ENCODE measurements around the gene TXNDC11.

Gene TXNDC11

DNA sequence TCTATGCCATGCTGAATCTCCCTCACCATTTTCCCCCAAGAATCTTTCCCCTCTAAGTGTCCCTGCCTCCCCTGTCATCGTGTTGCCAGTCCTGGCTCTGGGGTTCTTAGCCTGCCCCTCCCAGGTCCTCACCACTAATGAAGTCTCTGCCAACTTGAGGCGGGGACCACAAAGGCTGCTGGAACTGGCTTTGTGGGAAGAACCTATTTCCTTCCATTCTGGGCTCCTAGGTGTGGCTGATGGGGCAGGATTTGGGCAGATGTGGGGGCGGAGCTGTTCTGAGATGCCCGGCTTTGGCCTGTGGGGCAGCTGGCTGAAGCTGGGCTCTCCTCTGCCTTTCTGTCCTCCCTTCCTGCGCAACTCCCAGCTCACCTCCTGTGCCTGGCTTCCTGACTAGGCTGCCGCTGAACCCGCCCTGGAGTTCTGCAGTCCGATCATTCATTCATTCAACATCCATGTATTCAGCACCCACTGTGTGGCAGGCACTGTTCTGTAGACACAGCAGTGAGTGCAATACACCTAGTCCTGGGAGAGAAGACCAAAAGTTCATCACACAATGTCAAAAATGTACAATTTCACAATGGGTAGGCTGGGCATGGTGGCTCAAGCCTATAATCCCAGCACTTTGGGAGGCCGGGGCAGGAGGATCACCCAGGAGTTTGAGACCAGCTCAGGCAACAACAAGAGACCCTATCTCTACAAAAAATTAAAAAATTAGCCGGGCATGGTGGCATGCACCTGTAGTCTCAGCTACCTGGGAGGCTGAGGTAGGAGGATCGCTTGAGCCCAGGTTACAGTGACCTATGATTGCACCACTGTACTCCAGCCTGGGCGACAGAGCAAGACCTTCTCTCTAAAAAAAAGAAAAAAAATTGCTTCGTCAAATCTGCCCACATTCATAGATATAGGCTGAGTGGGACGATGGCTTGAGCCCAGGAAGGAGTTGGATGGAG is 76.3 kb downstream of the TXNDC11 start:
- TF ChIP-seq, protein P1, sequence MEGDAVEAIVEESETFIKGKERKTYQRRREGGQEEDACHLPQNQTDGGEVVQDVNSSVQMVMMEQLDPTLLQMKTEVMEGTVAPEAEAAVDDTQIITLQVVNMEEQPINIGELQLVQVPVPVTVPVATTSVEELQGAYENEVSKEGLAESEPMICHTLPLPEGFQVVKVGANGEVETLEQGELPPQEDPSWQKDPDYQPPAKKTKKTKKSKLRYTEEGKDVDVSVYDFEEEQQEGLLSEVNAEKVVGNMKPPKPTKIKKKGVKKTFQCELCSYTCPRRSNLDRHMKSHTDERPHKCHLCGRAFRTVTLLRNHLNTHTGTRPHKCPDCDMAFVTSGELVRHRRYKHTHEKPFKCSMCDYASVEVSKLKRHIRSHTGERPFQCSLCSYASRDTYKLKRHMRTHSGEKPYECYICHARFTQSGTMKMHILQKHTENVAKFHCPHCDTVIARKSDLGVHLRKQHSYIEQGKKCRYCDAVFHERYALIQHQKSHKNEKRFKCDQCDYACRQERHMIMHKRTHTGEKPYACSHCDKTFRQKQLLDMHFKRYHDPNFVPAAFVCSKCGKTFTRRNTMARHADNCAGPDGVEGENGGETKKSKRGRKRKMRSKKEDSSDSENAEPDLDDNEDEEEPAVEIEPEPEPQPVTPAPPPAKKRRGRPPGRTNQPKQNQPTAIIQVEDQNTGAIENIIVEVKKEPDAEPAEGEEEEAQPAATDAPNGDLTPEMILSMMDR (IDR thresholded peaks at IDR 0.05; ENCODE audit: extremely low read depth, missing control alignments): no peak
- no peak for DNase-seq (ENCODE audit: low spot score)

DNA sequence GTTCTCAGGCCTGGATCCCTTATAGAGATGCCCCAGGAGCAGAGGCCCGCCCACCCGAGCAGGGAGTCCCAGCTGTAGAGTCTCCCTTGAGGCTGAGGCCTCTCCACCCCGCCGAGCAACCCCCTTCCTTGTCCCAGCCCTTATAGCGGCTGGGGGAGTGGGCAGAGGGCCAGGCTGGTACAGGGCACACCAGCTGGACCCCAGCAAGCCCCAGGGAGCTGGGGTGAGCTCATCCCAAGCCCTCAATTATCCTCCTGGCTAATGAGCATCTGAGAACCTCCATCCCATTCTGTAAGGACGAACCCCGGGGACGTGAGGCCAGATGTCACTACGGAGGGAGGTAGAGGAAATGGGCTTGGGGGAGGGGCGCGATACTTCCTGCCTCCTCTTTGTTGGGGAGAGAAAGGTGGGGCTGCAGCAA is 77.6 kb downstream of the TXNDC11 start:
- TF ChIP-seq, protein P1 (IDR thresholded peaks at IDR 0.05; ENCODE audit: extremely low read depth, missing control alignments): no peak
- no peak for DNase-seq (ENCODE audit: low spot score)

DNA sequence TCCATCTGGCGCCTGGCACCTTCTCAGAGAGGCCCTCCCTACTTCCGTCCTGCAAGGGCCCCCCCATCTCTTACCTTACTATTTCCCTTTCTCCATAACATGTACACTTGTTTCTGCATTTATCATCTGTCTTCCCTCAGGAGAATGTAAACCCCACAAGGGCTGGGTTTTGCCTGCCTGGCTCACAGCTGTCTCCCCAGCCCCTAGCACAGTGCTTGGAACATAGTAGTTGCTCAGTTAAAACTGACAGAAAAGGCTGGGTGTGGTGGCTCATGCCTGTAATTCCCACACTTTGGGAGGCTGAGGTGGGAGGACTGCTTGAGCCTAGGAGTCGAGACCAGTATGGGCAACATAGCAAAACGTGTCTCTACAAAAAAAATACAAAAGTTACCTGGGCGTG is 80.1 kb downstream of the TXNDC11 start:
- TF ChIP-seq, protein P1 (IDR thresholded peaks at IDR 0.05; ENCODE audit: extremely low read depth, missing control alignments): no peak
- DNase-seq (ENCODE audit: low spot score): no peak

DNA sequence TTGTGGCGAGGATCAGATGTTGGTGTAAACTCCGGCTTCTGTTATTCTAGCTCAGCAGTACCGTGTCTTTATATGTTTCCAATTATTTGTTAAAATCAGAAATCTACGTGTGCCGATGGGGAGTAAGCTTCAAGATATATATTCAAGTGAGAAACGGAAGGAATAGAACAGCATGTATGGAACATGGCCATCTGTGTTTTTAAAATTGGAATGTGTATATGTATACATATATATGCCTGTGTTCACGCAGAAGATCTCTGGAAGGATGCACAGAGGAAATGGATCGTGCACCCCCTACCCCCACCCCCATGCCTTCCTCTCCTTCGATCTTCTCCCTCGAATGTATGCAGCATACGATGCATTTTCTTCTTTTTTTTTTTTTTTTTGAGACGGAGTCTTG is 82.1 kb downstream of the TXNDC11 start:
- TF ChIP-seq, protein P1 (IDR thresholded peaks at IDR 0.05; ENCODE audit: extremely low read depth, missing control alignments): no peak
- DNase-seq (ENCODE audit: low spot score): no peak

DNA sequence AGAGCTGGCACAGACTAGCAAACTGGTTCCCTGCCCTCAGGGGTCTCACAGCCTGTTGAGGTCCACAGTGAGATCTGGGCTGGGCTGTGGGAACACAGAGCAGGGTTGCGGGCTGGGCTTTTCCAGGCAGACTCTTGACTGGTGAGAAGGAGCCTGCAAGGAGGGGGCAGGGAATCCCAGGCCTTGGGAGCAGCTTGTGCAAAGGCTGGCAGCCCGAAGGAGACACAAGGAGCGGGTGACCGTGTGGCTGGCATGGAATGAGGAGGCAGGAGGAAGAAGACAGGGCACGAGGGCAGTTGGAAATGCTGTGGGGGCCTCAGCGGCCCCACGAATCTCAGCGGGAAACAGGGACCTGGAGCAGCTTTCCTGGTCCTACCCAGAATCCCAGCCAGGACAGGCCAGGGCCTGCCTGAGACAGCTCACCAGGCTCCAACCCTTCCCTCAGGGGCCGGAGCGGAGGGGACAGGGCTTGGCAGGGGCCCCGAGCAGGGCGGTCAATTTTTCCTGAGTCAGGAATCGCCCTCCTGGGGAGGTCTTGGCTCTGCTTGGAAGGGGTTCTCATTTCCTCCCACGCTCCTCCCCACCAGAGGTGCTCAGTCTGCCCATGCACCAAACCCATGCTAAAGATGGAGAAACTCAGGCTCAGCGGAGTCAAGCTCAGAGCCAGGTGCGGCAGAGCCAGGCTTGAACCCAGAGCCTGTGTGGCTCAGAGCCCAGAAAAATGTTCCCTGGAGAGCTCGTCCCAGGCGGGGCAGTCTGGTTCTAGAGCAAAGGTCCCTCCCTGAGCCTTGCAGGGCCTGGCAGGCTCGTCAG is 83.6 kb downstream of the TXNDC11 start:
- no peak for DNase-seq (ENCODE audit: low spot score)
- TF ChIP-seq, protein P1 (IDR thresholded peaks at IDR 0.05; ENCODE audit: extremely low read depth, missing control alignments): no peak

DNA sequence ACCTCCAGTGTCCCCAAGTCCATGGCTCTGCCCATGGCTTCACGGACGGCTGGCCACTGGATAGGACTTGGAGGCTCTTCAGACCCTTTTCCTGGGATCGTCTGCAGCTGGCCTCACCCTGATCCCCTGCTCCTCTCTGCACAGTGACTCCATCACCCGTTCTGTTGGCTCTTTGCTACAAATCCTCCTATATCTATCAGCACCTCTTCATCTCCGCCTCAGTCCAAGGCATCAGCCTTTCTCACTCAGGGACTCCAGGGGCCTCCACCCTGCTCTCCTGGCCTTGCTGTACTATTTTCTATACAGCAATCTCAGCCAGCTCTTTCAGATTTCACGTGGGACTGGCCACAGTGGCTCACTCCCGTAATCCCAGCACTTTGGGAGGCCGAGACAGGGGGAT is 85.1 kb downstream of the TXNDC11 start:
- TF ChIP-seq, protein P1 (IDR thresholded peaks at IDR 0.05; ENCODE audit: extremely low read depth, missing control alignments): no peak
- no peak for DNase-seq (ENCODE audit: low spot score)

DNA sequence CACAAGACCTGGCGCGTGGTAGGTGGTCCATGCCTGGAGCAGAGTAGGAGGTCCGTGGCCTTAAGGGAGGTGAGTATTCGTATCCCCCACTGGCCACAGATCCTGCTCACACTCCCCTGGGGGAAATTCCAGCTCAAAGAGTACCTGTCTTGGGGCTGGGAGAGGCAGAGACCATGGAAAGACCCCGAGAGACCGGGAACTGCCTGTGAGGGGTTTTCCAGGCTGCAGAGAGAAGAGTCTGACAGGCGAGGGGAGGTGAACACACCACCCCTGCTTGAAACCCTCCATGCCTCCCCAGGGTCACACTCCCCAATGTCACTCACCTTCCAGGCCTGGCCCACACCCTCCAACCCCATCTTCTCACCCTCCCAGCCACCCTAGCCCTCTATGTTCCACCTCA is 87.0 kb downstream of the TXNDC11 start:
- DNase-seq (ENCODE audit: low spot score): no peak
- TF ChIP-seq, protein P1 (IDR thresholded peaks at IDR 0.05; ENCODE audit: extremely low read depth, missing control alignments): no peak

Data from GM20000 (cell line).